LNCAP (cell line): Measurements from ENCODE around the gene IL34.

Experiments used
- TF ChIP-seq, protein P1 (sequence below): fragments of 450-650 bp; IDR thresholded peaks from 2 replicates; pipeline ENCODE4 v1.5.1; 2017; ENCODE audit warnings: mild to moderate bottlenecking

IL34 gene

DNA sequence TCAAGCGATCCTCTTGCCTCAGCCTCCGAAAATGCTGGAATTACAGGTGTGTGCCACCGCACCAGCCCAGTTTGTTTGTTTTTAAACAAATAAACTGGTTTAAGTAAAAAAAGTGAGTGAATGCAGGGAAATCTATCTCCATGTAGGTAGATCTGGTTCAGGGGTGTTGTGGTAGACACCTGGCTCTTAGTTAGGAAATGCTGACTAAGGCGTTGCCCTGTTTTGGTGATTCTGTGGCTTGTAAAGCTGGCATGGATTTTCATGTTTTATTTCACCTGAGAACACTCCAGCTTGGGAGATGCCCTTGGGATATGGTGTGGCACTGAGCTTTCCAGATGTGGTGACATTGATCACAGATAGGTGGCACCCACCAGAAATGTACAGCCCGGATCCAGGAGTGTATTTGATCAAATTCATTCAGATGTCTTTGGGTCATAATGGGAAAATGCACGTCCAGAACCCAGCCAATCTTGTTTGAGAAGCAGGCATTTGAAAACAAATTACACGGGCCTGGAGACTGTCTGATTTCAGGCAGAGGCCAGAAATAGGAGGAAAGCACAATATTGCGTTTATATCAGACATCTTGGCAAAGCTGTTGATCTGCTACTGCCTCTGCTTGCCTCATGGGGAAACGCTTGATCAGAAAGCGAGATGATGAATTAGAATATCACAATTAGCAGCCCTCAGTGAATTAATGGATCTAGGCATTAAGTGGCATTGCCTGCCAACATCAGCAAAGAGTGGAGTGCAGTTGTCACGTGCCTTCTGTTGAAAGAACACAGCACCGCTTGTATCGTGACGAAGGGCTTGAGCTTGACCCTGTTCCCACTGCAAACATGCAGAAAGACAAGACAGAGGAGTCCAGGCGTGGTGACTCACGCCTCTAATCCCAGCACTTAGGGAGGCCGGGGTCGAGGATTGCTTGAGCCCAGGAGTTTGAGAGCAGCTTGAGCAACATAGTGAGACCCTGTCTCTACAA is 7.3 kb upstream of the IL34 start:
- TF ChIP-seq, protein P1, sequence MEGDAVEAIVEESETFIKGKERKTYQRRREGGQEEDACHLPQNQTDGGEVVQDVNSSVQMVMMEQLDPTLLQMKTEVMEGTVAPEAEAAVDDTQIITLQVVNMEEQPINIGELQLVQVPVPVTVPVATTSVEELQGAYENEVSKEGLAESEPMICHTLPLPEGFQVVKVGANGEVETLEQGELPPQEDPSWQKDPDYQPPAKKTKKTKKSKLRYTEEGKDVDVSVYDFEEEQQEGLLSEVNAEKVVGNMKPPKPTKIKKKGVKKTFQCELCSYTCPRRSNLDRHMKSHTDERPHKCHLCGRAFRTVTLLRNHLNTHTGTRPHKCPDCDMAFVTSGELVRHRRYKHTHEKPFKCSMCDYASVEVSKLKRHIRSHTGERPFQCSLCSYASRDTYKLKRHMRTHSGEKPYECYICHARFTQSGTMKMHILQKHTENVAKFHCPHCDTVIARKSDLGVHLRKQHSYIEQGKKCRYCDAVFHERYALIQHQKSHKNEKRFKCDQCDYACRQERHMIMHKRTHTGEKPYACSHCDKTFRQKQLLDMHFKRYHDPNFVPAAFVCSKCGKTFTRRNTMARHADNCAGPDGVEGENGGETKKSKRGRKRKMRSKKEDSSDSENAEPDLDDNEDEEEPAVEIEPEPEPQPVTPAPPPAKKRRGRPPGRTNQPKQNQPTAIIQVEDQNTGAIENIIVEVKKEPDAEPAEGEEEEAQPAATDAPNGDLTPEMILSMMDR: no peak

DNA sequence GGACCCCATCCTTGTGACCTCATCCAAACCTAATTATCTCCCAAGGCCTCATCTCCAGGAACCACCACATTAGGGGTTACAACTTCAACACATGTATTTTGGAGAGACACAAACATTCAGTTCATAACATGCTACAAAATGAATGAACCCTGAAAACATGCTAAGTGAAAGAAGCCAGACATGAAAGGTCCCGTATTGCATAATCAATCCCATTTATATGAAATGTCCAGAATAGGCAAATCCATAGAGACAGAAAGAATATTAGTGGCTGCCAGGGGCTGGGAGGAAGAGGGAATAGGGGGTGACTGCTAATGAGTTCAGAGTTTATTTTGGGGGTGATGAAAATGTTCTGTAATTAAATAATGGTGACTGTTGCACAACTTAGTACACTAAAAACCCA is 3.7 kb upstream of the IL34 start:
- TF ChIP-seq, protein P1: no peak

DNA sequence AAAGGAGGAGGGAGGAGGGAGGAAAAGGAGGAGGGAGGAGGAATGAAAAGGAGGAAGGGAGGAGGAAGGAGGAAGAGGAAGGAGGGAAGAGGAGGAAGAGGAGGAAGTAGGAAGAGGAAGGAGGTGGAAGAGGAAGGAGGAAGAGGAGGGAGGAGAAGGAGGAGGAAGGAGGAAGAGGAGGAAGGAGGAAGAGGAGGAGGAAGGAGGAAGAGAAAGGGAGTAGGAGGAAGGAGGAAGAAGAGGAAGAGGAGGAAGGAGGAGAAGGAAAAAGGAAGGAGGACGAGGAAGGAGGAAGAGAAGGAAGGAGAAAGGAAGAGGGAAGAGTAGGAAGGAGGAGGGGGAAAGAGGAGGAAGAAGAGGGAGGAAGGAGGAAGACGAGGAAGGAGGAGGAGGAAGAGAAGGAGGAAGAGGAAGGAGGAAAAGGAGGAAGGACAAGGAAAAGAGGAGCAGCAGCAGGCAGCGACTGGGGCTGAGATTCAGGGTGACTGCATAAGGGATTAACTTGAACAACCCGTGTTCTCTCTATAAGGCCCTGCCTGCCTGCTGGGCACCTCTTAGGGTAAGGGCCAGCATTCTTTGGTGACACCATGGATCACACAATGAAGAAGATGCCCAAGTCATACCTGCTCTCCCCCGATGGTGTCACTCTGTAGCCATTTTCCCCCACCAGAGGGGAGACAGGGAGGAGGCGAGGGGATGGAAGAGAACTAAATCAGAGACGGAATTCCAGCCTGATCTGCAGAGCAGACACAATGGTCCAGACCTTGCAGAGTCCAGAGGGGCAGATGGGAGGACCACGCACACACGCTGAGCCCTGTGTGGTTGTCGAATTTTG is 1.4 kb upstream of the IL34 start:
- TF ChIP-seq, protein P1: no peak

DNA sequence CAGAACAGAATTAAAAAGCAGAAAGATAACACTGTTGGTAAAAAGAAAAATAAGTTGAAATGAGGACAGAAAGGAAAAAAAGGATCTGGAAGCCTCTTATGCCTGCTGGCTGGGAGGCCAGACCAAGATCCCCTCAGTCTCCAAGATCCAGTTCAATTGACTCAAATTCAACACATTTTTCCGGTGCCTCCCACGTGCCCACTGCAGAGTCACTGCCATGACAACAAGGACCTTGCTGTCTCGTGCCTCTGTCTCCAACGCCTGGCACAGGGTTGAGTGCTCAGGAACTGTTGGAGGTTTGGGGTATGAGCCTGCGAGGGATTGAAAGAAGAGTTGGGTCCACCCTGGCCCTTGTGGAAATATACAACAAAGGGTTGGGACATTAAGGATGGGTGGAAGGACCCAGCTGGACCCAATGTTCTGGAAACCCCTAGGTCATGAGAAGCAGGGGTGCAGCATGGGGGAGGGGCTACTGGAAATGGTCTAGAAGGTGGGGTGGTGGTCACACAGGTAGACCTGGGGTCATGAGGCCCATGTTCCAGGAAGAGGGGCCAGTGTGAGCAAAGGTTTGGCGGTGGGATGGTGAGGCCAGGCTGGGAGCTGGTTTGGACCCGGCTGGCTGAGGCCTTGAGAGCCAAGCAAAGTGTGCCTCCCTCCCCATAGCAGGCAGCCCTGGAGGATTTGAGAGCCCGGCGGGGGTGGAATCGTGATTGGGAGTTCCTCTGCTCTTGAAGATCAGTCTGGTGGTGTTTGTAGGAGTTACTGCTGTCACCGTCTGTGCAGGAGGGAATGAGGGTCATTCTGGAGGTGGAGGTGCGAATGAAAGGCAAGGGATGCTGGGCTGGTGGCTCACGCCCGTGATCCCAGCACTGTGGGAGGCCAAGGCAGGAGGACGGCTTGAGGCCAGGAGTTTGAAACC is 1.3 kb downstream of the IL34 start:
- TF ChIP-seq, protein P1: no peak

DNA sequence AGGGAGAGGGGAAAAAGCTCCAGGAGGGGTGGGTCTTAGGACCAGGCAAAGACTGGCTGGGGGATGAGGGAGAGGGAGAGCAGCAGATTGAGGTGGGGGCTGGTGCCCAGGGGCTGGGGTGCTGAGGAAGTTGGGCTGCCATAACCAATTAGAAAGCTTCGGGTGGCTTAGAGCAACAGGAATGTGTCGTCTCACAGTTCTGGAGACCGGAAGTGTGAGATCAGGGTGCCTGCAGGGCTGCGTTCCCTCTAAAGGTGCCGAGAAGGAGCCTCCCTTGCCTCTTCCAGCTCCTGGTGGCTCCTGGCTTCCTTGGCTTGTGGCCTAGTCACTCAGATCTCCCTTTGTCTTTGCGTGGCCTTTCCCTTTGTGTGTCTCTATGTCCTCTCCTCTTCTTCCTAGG is 2.2 kb downstream of the IL34 start:
- TF ChIP-seq, protein P1: no peak

DNA sequence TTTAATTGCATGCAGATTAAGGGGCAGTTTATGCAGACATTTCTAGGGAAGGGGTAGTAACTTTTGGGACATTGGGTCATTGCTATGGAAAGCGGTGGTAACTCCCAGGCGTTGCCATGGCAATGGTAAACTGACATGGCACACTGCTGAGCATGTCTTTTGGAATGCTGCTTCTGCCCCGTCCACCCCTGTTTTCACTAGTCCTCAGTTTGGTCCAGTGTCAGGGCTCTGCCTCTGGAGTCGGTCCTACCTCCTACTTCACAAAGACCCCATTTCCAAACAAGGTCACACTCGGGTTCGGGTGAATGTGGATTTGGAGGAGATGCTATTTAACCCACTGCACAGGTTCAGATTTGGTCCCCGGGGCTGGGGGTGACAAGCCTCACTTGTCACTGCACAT is 2.9 kb downstream of the IL34 start:
- TF ChIP-seq, protein P1: no peak

DNA sequence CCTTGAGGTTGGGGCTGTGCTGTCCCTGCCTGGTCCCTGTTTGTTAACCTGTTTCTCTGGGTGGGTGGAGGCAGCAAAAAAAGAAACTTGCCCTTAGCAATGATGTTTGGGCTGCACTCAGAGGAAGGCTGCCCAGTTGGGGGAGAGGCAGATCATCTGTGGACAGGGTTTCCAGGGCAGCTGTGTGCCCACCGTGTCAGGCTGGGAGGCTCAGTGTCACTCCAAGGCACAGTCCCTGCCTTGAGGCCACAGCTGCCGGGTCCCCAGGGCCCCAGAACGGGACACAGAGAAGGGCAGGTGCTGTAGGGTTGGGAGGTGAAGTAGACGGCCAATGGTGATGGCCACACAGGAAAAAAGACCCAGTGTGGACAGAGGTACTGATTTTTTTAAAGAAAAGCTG is 3.9 kb downstream of the IL34 start:
- TF ChIP-seq, protein P1: no peak
